Caco-2 (cell line): ENCODE data around the gene PNPLA1. TPM values are rescaled to one million over a fixed set of nuclear protein-coding genes. Genes with fewer than 3 reads are reported as not detected.

Experiments used
- BruUV-seq: library from RNA; stranded (reverse); fragments of 400-500 nt; replicated peaks from 2 replicates; lab custom pipeline; 2021; lab: Mats Ljungman, UMichigan
- CTCF ChIA-PET: fragments of 300-600 bp; sonication (Branson Sonifier 250); formaldehyde crosslinking; loops from one replicate; lab custom pipeline; 2022; ENCODE audit warnings: antibody characterized with exemption; lab: Charles Lee
- POLR2A ChIA-PET: fragments of 300-600 bp; sonication (Branson Sonifier 250); formaldehyde crosslinking; loops from one replicate; lab custom pipeline; 2022; ENCODE audit warnings: antibody characterized with exemption; lab: Charles Lee
- DNase-seq, 2 experiments: peaks; one replicate each; pipeline versions ENCODE4 v3.0.0 to v3.0.0-alpha.2; 2020 to 2022
- H3K27me3 ChIP-seq: replicated peaks from 2 replicates; pipeline ENCODE4 v1.6.0; 2011; ENCODE audit warnings: low read length; ENCODE audit not compliant: control insufficient read depth, insufficient read depth
- H3K36me3 ChIP-seq: 2 replicates; pipeline ENCODE4 v1.5.1; 2011; ENCODE audit warnings: low read length; ENCODE audit not compliant: control insufficient read depth, insufficient read depth
- H3K4me1 ChIP-seq: fragments of 250-450 bp; sonication (Bioruptor Pico); 2 replicates; pipeline ENCODE4 v1.5.1; 2020; ENCODE audit warnings: mild to moderate bottlenecking
- H3K4me3 ChIP-seq: 2 replicates; pipeline ENCODE4 v1.5.1; 2011; ENCODE audit warnings: low read depth, mild to moderate bottlenecking, control low read depth, low read length
- H3K9me3 ChIP-seq: fragments of 250-450 bp; sonication (Bioruptor Pico); 2 replicates; pipeline ENCODE4 v1.5.1; 2020; ENCODE audit warnings: mild to moderate bottlenecking, moderate library complexity
- H3K27ac Mint-ChIP-seq: one replicate; pipeline ENCODE4 v1.8.0; 2022; ENCODE audit warnings: mixed read lengths; ENCODE audit not compliant: unreplicated experiment
- H3K27me3 Mint-ChIP-seq: one replicate; pipeline ENCODE4 v1.8.0; 2022; ENCODE audit warnings: mixed read lengths; ENCODE audit not compliant: insufficient read depth, unreplicated experiment
- H3K36me3 Mint-ChIP-seq: one replicate; pipeline ENCODE4 v1.8.0; 2022; ENCODE audit warnings: mild to moderate bottlenecking, mixed read lengths; ENCODE audit not compliant: insufficient read depth, unreplicated experiment
- H3K4me1 Mint-ChIP-seq: one replicate; pipeline ENCODE4 v1.8.0; 2022; ENCODE audit warnings: low read depth, mixed read lengths; ENCODE audit not compliant: unreplicated experiment
- H3K4me3 Mint-ChIP-seq: one replicate; pipeline ENCODE4 v1.8.0; 2022; ENCODE audit warnings: mild to moderate bottlenecking, moderate library complexity, mixed read lengths; ENCODE audit not compliant: unreplicated experiment
- H3K9me3 Mint-ChIP-seq: one replicate; pipeline ENCODE4 v1.8.0; 2022; ENCODE audit warnings: mixed read lengths; ENCODE audit not compliant: unreplicated experiment
- intact Hi-C: fragments of 100-400 bp; cut with micrococcal nuclease; formaldehyde crosslinking; loops from one replicate; pipeline ENCODE4 v1.10.0; 2022; ENCODE audit not compliant: unreplicated experiment
- total RNA-seq: library from RNA; stranded (reverse); gene quantifications from 2 replicates; pipeline ENCODE4 v1.2.3, GENCODE V29; 2022
- TF ChIP-seq, protein P1 (sequence below), 2 experiments: fragments of 200-600 bp in 1 of 2; IDR thresholded peaks; 1 replicate in 1 of 2; 2 replicates in 1 of 2; pipeline versions ENCODE4 v1.5.1 to v1.8.0; 2011 to 2022; ENCODE audit warnings: antibody characterized with exemption in 1 of 2, control low read depth in 1 of 2, inconsistent platforms in 1 of 2, low read depth in 1 of 2, low read length in 1 of 2, mild to moderate bottlenecking in 1 of 2, moderate library complexity in 1 of 2; ENCODE audit not compliant: insufficient read depth in 1 of 2, severe bottlenecking in 1 of 2, unreplicated experiment in 1 of 2

The PNPLA1 gene
- total RNA-seq, 1 experiment from 2014 or later = 0.25 TPM

DNA sequence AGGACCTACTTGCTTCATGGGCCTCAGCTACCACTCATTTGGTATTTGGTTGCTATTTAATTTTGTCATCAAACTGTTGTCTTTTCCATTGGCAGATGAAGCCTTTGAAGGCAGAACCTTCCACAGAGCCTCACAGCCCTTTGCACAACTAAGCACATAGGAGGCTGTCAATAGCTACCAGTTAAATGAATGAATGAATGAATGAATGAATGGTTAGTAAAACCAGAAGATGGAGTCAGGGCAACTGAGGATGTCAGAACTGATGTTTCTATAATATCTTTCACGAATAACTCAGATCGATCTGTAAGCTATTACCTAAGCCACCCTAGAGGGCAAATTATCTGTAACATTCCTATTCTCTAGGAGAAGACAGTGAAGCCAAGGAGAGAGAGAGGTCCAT lies 47.8 kb downstream of the PNPLA1 start:
- TF ChIP-seq, protein P1, sequence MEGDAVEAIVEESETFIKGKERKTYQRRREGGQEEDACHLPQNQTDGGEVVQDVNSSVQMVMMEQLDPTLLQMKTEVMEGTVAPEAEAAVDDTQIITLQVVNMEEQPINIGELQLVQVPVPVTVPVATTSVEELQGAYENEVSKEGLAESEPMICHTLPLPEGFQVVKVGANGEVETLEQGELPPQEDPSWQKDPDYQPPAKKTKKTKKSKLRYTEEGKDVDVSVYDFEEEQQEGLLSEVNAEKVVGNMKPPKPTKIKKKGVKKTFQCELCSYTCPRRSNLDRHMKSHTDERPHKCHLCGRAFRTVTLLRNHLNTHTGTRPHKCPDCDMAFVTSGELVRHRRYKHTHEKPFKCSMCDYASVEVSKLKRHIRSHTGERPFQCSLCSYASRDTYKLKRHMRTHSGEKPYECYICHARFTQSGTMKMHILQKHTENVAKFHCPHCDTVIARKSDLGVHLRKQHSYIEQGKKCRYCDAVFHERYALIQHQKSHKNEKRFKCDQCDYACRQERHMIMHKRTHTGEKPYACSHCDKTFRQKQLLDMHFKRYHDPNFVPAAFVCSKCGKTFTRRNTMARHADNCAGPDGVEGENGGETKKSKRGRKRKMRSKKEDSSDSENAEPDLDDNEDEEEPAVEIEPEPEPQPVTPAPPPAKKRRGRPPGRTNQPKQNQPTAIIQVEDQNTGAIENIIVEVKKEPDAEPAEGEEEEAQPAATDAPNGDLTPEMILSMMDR (IDR thresholded peaks at IDR 0.05; ENCODE audit: insufficient read depth in 1 of 2, low read depth in 1 of 2, low read length in 1 of 2, severe bottlenecking in 1 of 2, unreplicated experiment in 1 of 2) = no peak
- DNase-seq = no peak
- H3K36me3 Mint-ChIP-seq = peaks cover 5% of the 10 kb centered on the region
- H3K4me1 Mint-ChIP-seq = peaks cover 16% of the 10 kb centered on the region
- intact Hi-C loops = no loop called here
- H3K9me3 Mint-ChIP-seq = no peaks in the 10 kb centered on the region
- no peaks in the 10 kb centered on the region for H3K27me3 Mint-ChIP-seq
- peaks cover 30% of the 10 kb centered on the region for H3K4me1 ChIP-seq
- no peak overlapping the region for H3K4me3 Mint-ChIP-seq
- no peaks in the 10 kb centered on the region for H3K36me3 ChIP-seq
- BruUV-seq = no TSS peak
- CTCF ChIA-PET = no interaction called here
- H3K9me3 ChIP-seq = no peaks in the 10 kb centered on the region
- no peaks in the 10 kb centered on the region for H3K27me3 ChIP-seq
- H3K27ac Mint-ChIP-seq = no peak overlapping the region
- H3K4me3 ChIP-seq = no peak overlapping the region
- POLR2A ChIA-PET = no interaction called here

DNA sequence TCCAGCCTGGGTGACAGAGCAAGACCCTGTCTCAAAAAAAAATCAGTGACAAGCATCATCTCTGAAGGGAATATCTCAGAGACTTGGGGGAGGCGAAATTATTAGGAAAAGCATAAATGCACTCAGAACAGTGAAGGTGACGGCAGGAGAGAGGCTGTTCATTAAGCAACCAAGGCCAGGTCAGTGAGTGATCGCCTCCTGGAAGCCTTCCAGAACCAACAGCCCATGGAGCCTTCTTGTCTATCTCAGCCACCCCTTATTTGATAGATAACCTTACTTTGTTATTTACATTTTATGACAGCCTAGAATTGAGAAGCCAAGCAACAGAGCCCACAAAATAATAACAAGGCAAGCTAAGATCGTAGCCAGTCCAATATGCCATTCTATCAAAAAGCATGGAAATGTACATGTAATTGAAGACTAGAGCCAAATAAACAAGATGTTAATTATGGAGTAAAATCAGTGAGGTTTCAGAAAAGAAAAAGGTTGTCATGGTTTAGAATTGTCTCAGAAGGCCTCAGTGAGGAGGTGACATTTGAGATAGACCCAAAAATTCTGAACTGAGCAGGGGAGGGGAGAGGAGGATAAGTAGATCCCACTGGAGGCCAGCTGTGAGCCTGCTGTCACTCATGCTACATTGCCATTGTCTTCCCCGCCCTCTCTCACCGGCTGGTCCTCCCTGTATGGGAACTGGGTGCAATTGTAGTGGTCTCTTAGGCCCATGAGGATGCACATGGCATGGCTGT lies 49.0 kb downstream of the PNPLA1 start:
- H3K4me1 Mint-ChIP-seq = peaks cover 14% of the 10 kb centered on the region
- Histone ChIP-seq H3K9me3 (no peaks in the 10 kb centered on the region), H3K4me1 (peaks cover 18% of the 10 kb centered on the region), H3K36me3 (no peaks in the 10 kb centered on the region), H3K4me3 (no peak overlapping the region), H3K27me3 (no peaks in the 10 kb centered on the region)
- TF ChIP-seq, protein P1 (IDR thresholded peaks at IDR 0.05; ENCODE audit: insufficient read depth in 1 of 2, low read depth in 1 of 2, low read length in 1 of 2, severe bottlenecking in 1 of 2, unreplicated experiment in 1 of 2) = no peak
- ChIA-PET POLR2A (no interaction called here), CTCF (interaction anchor here (2.6 kb wide), 1 partner anchor 17 kb away, joined by 18 read pairs; no protein-coding TSS in a partner anchor)
- intact Hi-C loops = no loop called here
- no peak overlapping the region for H3K4me3 Mint-ChIP-seq
- peaks cover 5% of the 10 kb centered on the region for H3K36me3 Mint-ChIP-seq
- no peaks in the 10 kb centered on the region for H3K9me3 Mint-ChIP-seq
- no peaks in the 10 kb centered on the region for H3K27me3 Mint-ChIP-seq
- BruUV-seq = no TSS peak
- DNase-seq = no peak
- H3K27ac Mint-ChIP-seq = no peak overlapping the region

DNA sequence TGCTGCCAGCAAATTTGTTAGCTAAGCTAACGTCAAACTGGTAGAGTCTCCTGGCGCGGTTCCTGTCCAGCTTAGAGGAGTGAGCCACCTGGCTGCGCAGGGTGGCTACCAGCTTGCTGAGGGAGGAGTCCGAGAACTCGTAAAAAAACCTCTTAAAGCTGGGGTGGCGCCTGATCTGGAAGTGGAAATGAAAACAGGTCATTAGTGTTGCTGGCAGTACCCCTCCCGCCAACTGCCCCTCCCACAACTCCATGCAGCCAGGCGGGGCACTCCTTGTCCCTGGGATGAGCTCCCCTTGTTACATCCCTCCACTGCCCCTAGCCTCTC lies 49.5 kb downstream of the PNPLA1 start:
- ChIA-PET CTCF (interaction anchor here (1.6 to 2.6 kb wide), 2 partner anchors 17 to 21 kb away, joined by 4 to 18 read pairs; no protein-coding TSS in a partner anchor), POLR2A (no interaction called here)
- H3K36me3 Mint-ChIP-seq = peaks cover 5% of the 10 kb centered on the region
- H3K9me3 Mint-ChIP-seq = no peaks in the 10 kb centered on the region
- intact Hi-C loops = no loop called here
- Histone ChIP-seq H3K36me3 (no peaks in the 10 kb centered on the region), H3K4me3 (no peak overlapping the region), H3K27me3 (no peaks in the 10 kb centered on the region), H3K4me1 (peaks cover 12% of the 10 kb centered on the region), H3K9me3 (no peaks in the 10 kb centered on the region)
- peaks cover 9% of the 10 kb centered on the region for H3K4me1 Mint-ChIP-seq
- DNase-seq = no peak
- H3K4me3 Mint-ChIP-seq = no peak overlapping the region
- no TSS peak for BruUV-seq
- no peaks in the 10 kb centered on the region for H3K27me3 Mint-ChIP-seq
- H3K27ac Mint-ChIP-seq = no peak overlapping the region
- TF ChIP-seq, protein P1 (IDR thresholded peaks at IDR 0.05; ENCODE audit: insufficient read depth in 1 of 2, low read depth in 1 of 2, low read length in 1 of 2, severe bottlenecking in 1 of 2, unreplicated experiment in 1 of 2) = no peak
